Fibroblast of mammary gland (primary cell): Measurements from ENCODE around the gene RAB3A.
A peak's percentile ranks its signal among the peaks of the same experiment; 100 is the strongest.

Source experiments
- DNase-seq: peaks from one replicate; pipeline ENCODE4 v3.0.0-alpha.2; 2010; ENCODE audit warnings: low read depth
- H3K4me3 ChIP-seq: 2 replicates; pipeline ENCODE4 v1.5.1; 2011; ENCODE audit warnings: low read depth, mild to moderate bottlenecking, low read length, moderate library complexity; ENCODE audit not compliant: control insufficient read depth
- CTCF ChIP-seq: conservative IDR thresholded peaks from 2 replicates; pipeline ENCODE4 v1.5.1; 2011; ENCODE audit warnings: low read depth, low read length, inconsistent platforms; ENCODE audit not compliant: control insufficient read depth, insufficient read depth

The RAB3A gene

GRCh38 chr19:18229915-18230314, 26.1 kb upstream of the RAB3A start:
- TF ChIP-seq CTCF, result no peak
- DNase-seq, result no peak
- H3K4me3 ChIP-seq, result no peak overlapping the region

GRCh38 chr19:18229474-18229873, 25.6 kb upstream of the RAB3A start:
- no peak for DNase-seq
- TF ChIP-seq CTCF, result peak; percentile 47
- no peak overlapping the region for H3K4me3 ChIP-seq

GRCh38 chr19:18227781-18228271, 24.0 kb upstream of the RAB3A start:
- TF ChIP-seq CTCF, result no peak
- H3K4me3 ChIP-seq, result no peak overlapping the region
- no peak for DNase-seq

GRCh38 chr19:18226956-18227780, 23.3 kb upstream of the RAB3A start:
- no peak overlapping the region for H3K4me3 ChIP-seq
- TF ChIP-seq CTCF, result no peak
- no peak for DNase-seq

GRCh38 chr19:18225702-18226468, 22.0 kb upstream of the RAB3A start, which contains the start of gene PDE4C:
TSS of gene PDE4C (minus strand) at chr19:18226438. CDS start at chr19:18226415, 23 bp downstream.
- no peak within 1 kb of the TSS for H3K4me3 ChIP-seq
- TF ChIP-seq CTCF, result no peak
- no peak for DNase-seq

- no peak for TF ChIP-seq CTCF
- no peak overlapping the region for H3K4me3 ChIP-seq
Observed at GRCh38 chr19:18225355-18225701, 21.5 kb upstream of the RAB3A start.

More at GRCh38 chr19:18225355-18225701, 21.5 kb upstream of the RAB3A start:
- DNase-seq, result no peak
